ENCODE results near the gene SCGB1A1.
"Not testable (repeated sequence)": the region's sequence is repeated elsewhere in the genome, so short reads cannot be mapped to it uniquely, and the experiment has no call there.

Gene SCGB1A1

GRCh38 chr11:62449451-62449851, 30.6 kb downstream of the SCGB1A1 start:
- H4K20me1 ChIP-seq (ENCODE audit: insufficient read depth, low read length) = no peaks in the 10 kb centered on the region
- no peaks in the 10 kb centered on the region for H3K79me2 ChIP-seq (ENCODE audit: insufficient read depth, low read length)
- no peak overlapping the region for H3K4me3 ChIP-seq (ENCODE audit: low read depth, low read length, poor library complexity, severe bottlenecking)
- 0 out of 2 replicates have a peak, but pooled peaks cover 11% of the 10 kb centered on the region for H3K27me3 ChIP-seq (ENCODE audit: insufficient read depth, low read length)
- no peaks in the 10 kb centered on the region for H3K4me1 ChIP-seq (ENCODE audit: insufficient read depth, low read length, severe bottlenecking)
- no peaks in the 10 kb centered on the region for H3F3A ChIP-seq (ENCODE audit: insufficient read depth, low read length)
- TF ChIP-seq CTCF (IDR thresholded peaks at IDR 0.05; ENCODE audit: low read length) (no peak), EZH2 (IDR thresholded peaks at IDR 0.05; ENCODE audit: borderline replicate concordance, low read length) (no peak)
- H3K36me3 ChIP-seq (ENCODE audit: insufficient read depth, low read length) = no peaks in the 10 kb centered on the region
- no peak overlapping the region for H3K27ac ChIP-seq (ENCODE audit: low read depth, low read length, poor library complexity, severe bottlenecking)
- no peaks in the 10 kb centered on the region for H3K9me3 ChIP-seq (ENCODE audit: low read length)
- no peak overlapping the region for H2AFZ ChIP-seq (ENCODE audit: low read length)
- H3K9ac ChIP-seq (ENCODE audit: low read length) = no peak overlapping the region
- no peak overlapping the region for H3K4me2 ChIP-seq (ENCODE audit: low read length)
- H3K9me2 ChIP-seq (ENCODE audit: low read depth, low read length) = no peaks in the 10 kb centered on the region

- H3F3A ChIP-seq (ENCODE audit: insufficient read depth, low read length); H3K9ac ChIP-seq (ENCODE audit: low read length); H3K4me3 ChIP-seq (ENCODE audit: low read depth, low read length, poor library complexity, severe bottlenecking); H3K4me1 ChIP-seq (ENCODE audit: insufficient read depth, low read length, severe bottlenecking); H3K36me3 ChIP-seq (ENCODE audit: insufficient read depth, low read length); H4K20me1 ChIP-seq (ENCODE audit: insufficient read depth, low read length); H3K9me2 ChIP-seq (ENCODE audit: low read depth, low read length); H3K9me3 ChIP-seq (ENCODE audit: low read length); H3K79me2 ChIP-seq (ENCODE audit: insufficient read depth, low read length); H2AFZ ChIP-seq (ENCODE audit: low read length); H3K4me2 ChIP-seq (ENCODE audit: low read length); H3K27ac ChIP-seq (ENCODE audit: low read depth, low read length, poor library complexity, severe bottlenecking): not testable (repeated sequence)
- 0 out of 2 replicates have a peak, but pooled peaks cover 11% of the 10 kb centered on the region for H3K27me3 ChIP-seq (ENCODE audit: insufficient read depth, low read length)
Observed at GRCh38 chr11:62449912-62450311, 31.1 kb downstream of the SCGB1A1 start.

GRCh38 chr11:62450543-62451240, 31.9 kb downstream of the SCGB1A1 start:
- Histone ChIP-seq H3K36me3 (ENCODE audit: insufficient read depth, low read length) (no peaks in the 10 kb centered on the region), H3K79me2 (ENCODE audit: insufficient read depth, low read length) (no peaks in the 10 kb centered on the region), H4K20me1 (ENCODE audit: insufficient read depth, low read length) (no peaks in the 10 kb centered on the region), H3K9me3 (ENCODE audit: low read length) (no peaks in the 10 kb centered on the region), H2AFZ (ENCODE audit: low read length) (no peak overlapping the region), H3K9ac (ENCODE audit: low read length) (no peak overlapping the region), H3K9me2 (ENCODE audit: low read depth, low read length) (no peaks in the 10 kb centered on the region), H3K27me3 (ENCODE audit: insufficient read depth, low read length) (peaks cover 11% of the 10 kb centered on the region; the same call in 1 of the 2 replicates), H3K4me2 (ENCODE audit: low read length) (no peak overlapping the region), H3F3A (ENCODE audit: insufficient read depth, low read length) (no peaks in the 10 kb centered on the region), H3K27ac (ENCODE audit: low read depth, low read length, poor library complexity, severe bottlenecking) (no peak overlapping the region), H3K4me3 (ENCODE audit: low read depth, low read length, poor library complexity, severe bottlenecking) (no peak overlapping the region), H3K4me1 (ENCODE audit: insufficient read depth, low read length, severe bottlenecking) (no peaks in the 10 kb centered on the region)
- TF ChIP-seq EZH2 (IDR thresholded peaks at IDR 0.05; ENCODE audit: borderline replicate concordance, low read length) (no peak), CTCF (IDR thresholded peaks at IDR 0.05; ENCODE audit: low read length) (no peak)

- TF ChIP-seq EZH2 (IDR thresholded peaks at IDR 0.05; ENCODE audit: borderline replicate concordance, low read length) (no peak), CTCF (IDR thresholded peaks at IDR 0.05; ENCODE audit: low read length) (no peak)
Observed at GRCh38 chr11:62451241-62451621, 32.4 kb downstream of the SCGB1A1 start.

More at GRCh38 chr11:62451241-62451621, 32.4 kb downstream of the SCGB1A1 start:
- Histone ChIP-seq H3K9me3 (ENCODE audit: low read length) (no peaks in the 10 kb centered on the region), H3K27ac (ENCODE audit: low read depth, low read length, poor library complexity, severe bottlenecking) (no peak overlapping the region), H3K4me3 (ENCODE audit: low read depth, low read length, poor library complexity, severe bottlenecking) (no peak overlapping the region), H3K36me3 (ENCODE audit: insufficient read depth, low read length) (no peaks in the 10 kb centered on the region), H3K4me1 (ENCODE audit: insufficient read depth, low read length, severe bottlenecking) (no peaks in the 10 kb centered on the region), H3K4me2 (ENCODE audit: low read length) (no peak overlapping the region), H3K9ac (ENCODE audit: low read length) (no peak overlapping the region), H3K9me2 (ENCODE audit: low read depth, low read length) (no peaks in the 10 kb centered on the region), H2AFZ (ENCODE audit: low read length) (no peak overlapping the region), H3K79me2 (ENCODE audit: insufficient read depth, low read length) (no peaks in the 10 kb centered on the region), H3F3A (ENCODE audit: insufficient read depth, low read length) (no peaks in the 10 kb centered on the region), H4K20me1 (ENCODE audit: insufficient read depth, low read length) (no peaks in the 10 kb centered on the region), H3K27me3 (ENCODE audit: insufficient read depth, low read length) (peaks cover 9% of the 10 kb centered on the region; the same call in 1 of the 2 replicates)
